ENCODE results near the gene FCHSD1. TPM values are rescaled to one million over a fixed set of nuclear protein-coding genes. Genes with fewer than 3 reads are reported as not detected.

Gene FCHSD1
- total and polyA plus RNA-seq, 2 of the 4 experiments (the other 2 are of a cell fraction), result 33.2 to 62.1 TPM

- no peak for TF ChIP-seq CEBPB (IDR thresholded peaks at IDR 0.05; ENCODE audit: low read depth, low read length)
- no peak for TF ChIP-seq CTCF (conservative IDR thresholded peaks at IDR 0.05; ENCODE audit: low read depth, low read length)
- no peak for TF ChIP-seq RFX5 (IDR thresholded peaks at IDR 0.05; ENCODE audit: low read depth, low read length)
- no peak for TF ChIP-seq MXI1 (IDR thresholded peaks at IDR 0.05; ENCODE audit: borderline replicate concordance, low read depth, low read length)
- no peak for TF ChIP-seq MAFK (IDR thresholded peaks at IDR 0.05; ENCODE audit: low read depth, low read length)
- TF ChIP-seq MAZ (IDR thresholded peaks at IDR 0.05; ENCODE audit: borderline replicate concordance, low read depth, low read length), result no peak
- no peak for TF ChIP-seq USF2 (IDR thresholded peaks at IDR 0.05; ENCODE audit: low read depth, low read length)
- no peak for TF ChIP-seq NFE2L2 (IDR thresholded peaks at IDR 0.05; ENCODE audit: low read depth, low read length)
- no peak for TF ChIP-seq CHD1 (IDR thresholded peaks at IDR 0.05; ENCODE audit: low read depth, low read length)
- TF ChIP-seq RCOR1 (IDR thresholded peaks at IDR 0.05; ENCODE audit: insufficient replicate concordance, low read length), result no peak
- TF ChIP-seq SMC3 (IDR thresholded peaks at IDR 0.05; ENCODE audit: low read depth, low read length), result no peak
- no peak for TF ChIP-seq FOS (IDR thresholded peaks at IDR 0.05; ENCODE audit: low read depth, low read length)
- H4K20me1 ChIP-seq (ENCODE audit: insufficient read depth, low read length), result peaks cover 3% of the 10 kb centered on the region; the same call in 1 of the 2 replicates
- no peaks in the 10 kb centered on the region; the same call in 1 of the 2 replicates for H3K9me1 ChIP-seq (ENCODE audit: insufficient read depth, low read length)
- peaks cover 10 to 17% of the 10 kb centered on the region in 2 experiments for H3K79me1 ChIP-seq (ENCODE audit: low read depth in 1 of 2, low read length in 2 of 2)
- in situ Hi-C loops (cut with MboI; ENCODE audit: low sequenced_read_pairs), result no loop called here
- BruUV-seq (replicated peaks), result no TSS peak
- H3K9ac ChIP-seq (ENCODE audit: low read depth, low read length), result no peak overlapping the region
- ATAC-seq (ENCODE audit: low read depth) (no peak), DNase-seq (no peak)
- no peak overlapping the region for H2BK15ac ChIP-seq (ENCODE audit: low read depth, low read length)
- no peak overlapping the region for H2AK9ac ChIP-seq (replicated peaks; ENCODE audit: low read depth, low read length, poor library complexity)
- H2AK5ac ChIP-seq (ENCODE audit: low read depth, low read length), result no peak overlapping the region
- H3K36me3 ChIP-seq (ENCODE audit: control insufficient read depth, insufficient read depth, low read length), result peaks cover 40% of the 10 kb centered on the region
- no peak overlapping the region for H4K5ac ChIP-seq (ENCODE audit: low read depth, low read length)
- H3K14ac ChIP-seq (replicated peaks; ENCODE audit: low read depth, low read length), result no peak overlapping the region
- H4K91ac ChIP-seq (ENCODE audit: insufficient read depth, low read depth, low read length), result no peak overlapping the region
- H3K23ac ChIP-seq (ENCODE audit: low read depth, low read length), result no peak overlapping the region
- H3K4me3 ChIP-seq (ENCODE audit: insufficient read depth, low read depth, low read length), result no peak overlapping the region
- H3K27me3 ChIP-seq (ENCODE audit: control insufficient read depth, insufficient read depth, low read length), result no peaks in the 10 kb centered on the region
- intact Hi-C loops (cut with micrococcal nuclease), result no loop called here
- dilution Hi-C loops (cut with HindIII; ENCODE audit: low sequenced_read_pairs, unreplicated experiment), result no loop called here
- H3K9me3 ChIP-seq (ENCODE audit: control insufficient read depth, insufficient read depth, low read length), result no peaks in the 10 kb centered on the region
- ChIA-PET CTCF (no interaction called here), POLR2A (ENCODE audit: unreplicated experiment) (no interaction called here)
- no peak overlapping the region for H2AFZ ChIP-seq (replicated peaks; ENCODE audit: low read length, poor library complexity)
- H3K4me2 ChIP-seq (ENCODE audit: low read depth, low read length), result no peak overlapping the region
- no peak overlapping the region for H3K27ac ChIP-seq (ENCODE audit: insufficient read depth, low read length)
- H3K4me1 ChIP-seq (ENCODE audit: control insufficient read depth, insufficient read depth, low read length), result peaks cover 5% of the 10 kb centered on the region; the same call in 1 of the 2 replicates
- no peak overlapping the region for H2BK5ac ChIP-seq (ENCODE audit: low read depth, low read length, poor library complexity, severe bottlenecking)
- no peak overlapping the region for H2BK20ac ChIP-seq (ENCODE audit: low read depth, low read length)
- no CpG with 5 or more reads among the region's 3 CpGs for WGBS, 2 experiments (ENCODE audit: extremely low coverage in 2 of 2, insufficient read length in 1 of 2)
- H4K8ac ChIP-seq (ENCODE audit: low read depth in 2 of 2, low read length in 2 of 2), result no peak overlapping the region
- H3K56ac ChIP-seq (ENCODE audit: extremely low read depth, insufficient read depth, low read length), result no peak overlapping the region
- no peak overlapping the region for H3K18ac ChIP-seq (ENCODE audit: low read depth, low read length)
- H2BK120ac ChIP-seq (ENCODE audit: low read depth, low read length), result no peak overlapping the region
- H3K4ac ChIP-seq (ENCODE audit: low read depth, low read length), result no peak overlapping the region
Observed at GRCh38 chr5:141647851-141648250, 3.4 kb downstream of the FCHSD1 start.

Measured in IMR-90 (cell line).